Muscle layer of colon (tissue), 2 donors: ENCODE measurements around the gene TTC3.
"Not testable (repeated sequence)": the region's sequence is repeated elsewhere in the genome, so short reads cannot be mapped to it uniquely, and the experiment has no call there.

Experiments
- H3K27ac ChIP-seq: one replicate; pipeline ENCODE4 v1.7.0; 2013; ENCODE audit warnings: low read depth, mild to moderate bottlenecking, low read length, moderate library complexity
- H3K27me3 ChIP-seq, 2 donors: one replicate each; pipeline ENCODE4 v1.7.0; 2013; ENCODE audit warnings: low read length in 2 of 2, mild to moderate bottlenecking in 2 of 2; ENCODE audit not compliant: insufficient read depth in 2 of 2, control insufficient read depth in 1 of 2
- H3K36me3 ChIP-seq: one replicate; pipeline ENCODE4 v1.7.0; 2013; ENCODE audit warnings: mild to moderate bottlenecking, low read length; ENCODE audit not compliant: insufficient read depth
- H3K4me1 ChIP-seq: one replicate; pipeline ENCODE4 v1.7.0; 2013; ENCODE audit warnings: mild to moderate bottlenecking, low read length; ENCODE audit not compliant: insufficient read depth
- H3K4me3 ChIP-seq, 2 donors: one replicate each; pipeline ENCODE4 v1.7.0; 2013; ENCODE audit warnings: low read length in 2 of 2, low read depth in 1 of 2, mild to moderate bottlenecking in 1 of 2, moderate library complexity in 1 of 2
- H3K9ac ChIP-seq: one replicate; pipeline ENCODE4 v1.7.0; 2013; ENCODE audit warnings: low read length
- H3K9me3 ChIP-seq: one replicate; pipeline ENCODE4 v1.7.0; 2013; ENCODE audit warnings: mild to moderate bottlenecking, low read length
- donor health status: abdominal sarcoma.
- donor health status: Adenocarcinoma of cecum.

The TTC3 gene

DNA sequence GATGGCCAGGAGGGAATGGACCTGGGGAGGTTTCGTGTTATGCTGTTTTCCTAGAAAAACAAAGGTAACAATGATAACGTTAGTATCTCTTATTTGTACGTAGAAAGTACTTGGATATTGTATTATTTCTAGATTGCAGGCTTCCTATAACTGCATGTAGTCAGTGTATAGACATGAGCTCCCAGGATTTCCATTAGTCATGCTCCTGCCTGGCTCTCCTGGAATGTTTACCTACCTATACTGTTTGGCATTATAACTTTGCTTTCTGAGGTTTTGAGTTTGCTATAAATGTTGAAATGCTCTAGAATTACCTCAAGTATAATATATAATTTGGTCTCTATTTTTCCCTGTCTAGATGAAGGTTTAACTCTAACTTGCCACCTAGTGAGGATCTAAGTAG is 66.1 kb downstream of the TTC3 start:
- H3K4me1 ChIP-seq = no peaks in the 10 kb centered on the region
- H3K27ac ChIP-seq = no peak overlapping the region
- no peaks in the 10 kb centered on the region for H3K9me3 ChIP-seq
- H3K27me3 ChIP-seq = no peaks in the 10 kb centered on the region
- no peak overlapping the region for H3K4me3 ChIP-seq
- H3K9ac ChIP-seq = no peak overlapping the region
- H3K36me3 ChIP-seq = peaks cover 42% of the 10 kb centered on the region

DNA sequence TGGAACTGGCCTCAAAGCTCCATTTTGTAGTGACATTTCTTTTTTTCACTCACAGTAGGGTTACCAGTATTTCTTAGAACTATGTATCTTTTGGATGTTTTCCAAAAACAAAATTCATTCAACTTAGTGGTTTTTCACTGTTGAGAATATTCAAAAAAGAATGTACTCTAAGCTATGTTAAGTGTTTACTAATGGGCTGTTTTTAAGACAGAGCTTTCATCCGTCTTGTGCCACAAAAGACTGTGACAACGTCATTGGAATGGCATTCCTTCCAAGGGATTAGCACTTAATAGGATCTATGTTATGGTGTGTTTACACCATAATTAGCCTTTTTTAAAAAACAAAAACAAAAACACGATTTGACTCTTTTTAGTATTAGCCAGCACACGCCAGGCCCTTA is 66.8 kb downstream of the TTC3 start:
- Histone ChIP-seq H3K27ac (no peak overlapping the region), H3K27me3 (no peaks in the 10 kb centered on the region), H3K9me3 (no peaks in the 10 kb centered on the region), H3K9ac (no peak overlapping the region), H3K4me3 (no peak overlapping the region), H3K4me1 (no peaks in the 10 kb centered on the region), H3K36me3 (peaks cover 47% of the 10 kb centered on the region)

DNA sequence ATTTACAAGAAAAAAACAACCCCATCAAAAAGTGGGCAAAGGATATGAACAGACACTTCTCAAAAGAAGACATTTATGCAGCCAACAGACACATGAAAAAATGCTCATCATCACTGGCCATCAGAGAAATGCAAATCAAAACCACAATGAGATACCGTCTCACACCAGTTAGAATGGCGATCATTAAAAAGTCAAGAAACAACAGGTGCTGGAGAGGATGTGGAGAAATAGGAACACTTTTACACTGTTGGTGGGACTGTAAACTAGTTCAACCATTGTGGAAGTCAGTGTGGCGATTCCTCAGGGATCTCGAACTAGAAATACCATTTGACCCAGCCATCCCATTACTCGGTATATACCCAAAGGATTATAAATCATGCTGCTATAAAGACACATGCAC is 70.3 kb downstream of the TTC3 start:
- not testable (repeated sequence) for H3K9ac ChIP-seq, H3K27me3 ChIP-seq, H3K9me3 ChIP-seq, H3K4me1 ChIP-seq, H3K4me3 ChIP-seq, H3K27ac ChIP-seq
- H3K36me3 ChIP-seq = peaks cover 37% of the 10 kb centered on the region

DNA sequence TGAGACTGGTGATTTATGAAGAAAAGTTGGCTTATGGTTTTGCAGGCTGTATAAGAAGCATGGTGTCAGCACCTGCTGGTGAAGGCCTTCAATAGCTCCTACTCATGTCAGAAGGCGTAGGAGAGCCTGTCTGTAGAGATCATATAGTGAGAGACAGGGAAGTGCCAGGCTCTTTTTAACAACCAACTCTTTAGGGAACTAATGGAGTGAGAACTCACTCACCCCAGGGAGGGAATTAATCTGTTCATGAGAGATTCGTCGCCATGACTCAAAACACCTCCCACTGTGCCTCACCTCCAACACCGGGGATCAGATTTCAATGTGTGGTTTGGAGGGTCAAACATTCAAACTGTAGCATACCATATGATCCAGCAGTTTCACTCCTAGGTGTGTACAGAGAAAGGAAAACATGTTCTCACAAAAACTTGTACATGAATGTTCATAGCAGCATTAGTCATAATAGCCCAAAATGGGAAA is 72.6 kb downstream of the TTC3 start:
- no peaks in the 10 kb centered on the region for H3K9me3 ChIP-seq
- H3K4me1 ChIP-seq = no peaks in the 10 kb centered on the region
- H3K4me3 ChIP-seq = no peak overlapping the region
- H3K27me3 ChIP-seq = no peaks in the 10 kb centered on the region
- H3K36me3 ChIP-seq = peaks cover 29% of the 10 kb centered on the region
- H3K27ac ChIP-seq = no peak overlapping the region
- H3K9ac ChIP-seq = no peak overlapping the region

DNA sequence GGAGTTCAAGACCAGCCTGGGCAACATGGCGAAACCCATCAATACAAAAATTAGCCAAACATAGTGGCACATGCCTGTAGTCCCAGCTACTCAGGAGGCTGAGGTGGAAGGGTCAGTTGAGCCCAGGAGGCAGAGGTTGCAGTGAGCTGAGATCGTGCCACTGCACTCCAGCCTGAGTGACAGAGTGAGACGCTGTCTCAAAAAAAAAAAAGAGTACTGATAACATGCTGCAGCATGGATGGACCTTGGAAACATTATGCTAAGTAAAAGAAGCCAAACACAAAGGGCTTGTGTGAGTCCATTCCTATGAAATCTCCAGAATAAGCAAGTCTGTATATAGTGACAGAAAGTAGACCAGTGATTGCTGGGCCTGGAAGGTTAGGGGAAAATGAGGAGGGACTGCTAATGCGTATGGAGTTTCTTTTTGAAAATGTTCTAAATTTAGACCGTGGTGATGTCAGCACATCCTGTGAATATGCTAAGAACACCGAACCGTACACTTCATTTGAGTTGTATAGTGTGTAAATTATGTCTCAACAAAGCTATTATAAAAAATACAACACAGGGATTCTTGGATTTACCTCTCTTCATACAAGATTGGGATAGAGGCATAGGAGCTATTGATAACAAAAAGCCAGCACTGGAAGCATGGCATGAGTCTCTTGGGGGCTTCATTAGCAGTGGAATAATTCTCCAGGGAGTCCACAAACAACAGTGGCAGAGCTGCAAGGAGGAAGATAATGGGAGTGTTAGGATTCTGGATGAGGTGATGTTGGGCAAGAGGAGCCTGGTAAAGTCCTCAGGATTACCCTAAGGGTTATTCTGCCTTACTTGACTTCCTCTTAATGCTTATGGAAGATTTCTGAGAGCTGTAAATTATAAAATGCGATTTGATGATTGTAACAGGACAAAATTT is 73.5 kb downstream of the TTC3 start:
- no peak overlapping the region for H3K27ac ChIP-seq
- peaks cover 29% of the 10 kb centered on the region for H3K36me3 ChIP-seq
- H3K27me3 ChIP-seq = no peaks in the 10 kb centered on the region
- no peak overlapping the region for H3K9ac ChIP-seq
- no peak overlapping the region for H3K4me3 ChIP-seq
- H3K9me3 ChIP-seq = no peaks in the 10 kb centered on the region
- no peaks in the 10 kb centered on the region for H3K4me1 ChIP-seq

DNA sequence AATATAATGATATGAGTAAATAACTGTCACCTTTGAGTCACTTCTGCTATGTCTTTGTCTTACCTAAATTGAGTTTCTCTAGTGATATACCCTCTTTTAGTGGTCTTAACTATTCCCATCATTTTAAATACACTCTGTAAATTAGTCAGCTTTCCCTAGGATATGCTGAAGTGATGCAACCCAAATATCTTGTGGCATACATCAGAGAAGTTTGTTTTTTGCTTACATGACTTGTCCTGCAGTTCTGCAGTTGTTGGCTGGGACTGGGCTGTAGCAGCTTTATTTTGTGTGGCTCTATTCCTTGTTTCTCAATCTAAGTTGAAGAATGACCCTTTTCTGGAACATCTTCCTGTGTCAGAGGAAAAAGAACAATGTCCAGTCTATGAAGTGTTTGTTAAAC is 76.4 kb downstream of the TTC3 start:
- Histone ChIP-seq H3K4me1 (peaks cover 15% of the 10 kb centered on the region), H3K9ac (no peak overlapping the region), H3K27ac (no peak overlapping the region), H3K9me3 (no peaks in the 10 kb centered on the region), H3K4me3 (no peak overlapping the region), H3K27me3 (no peaks in the 10 kb centered on the region), H3K36me3 (peaks cover 27% of the 10 kb centered on the region)

DNA sequence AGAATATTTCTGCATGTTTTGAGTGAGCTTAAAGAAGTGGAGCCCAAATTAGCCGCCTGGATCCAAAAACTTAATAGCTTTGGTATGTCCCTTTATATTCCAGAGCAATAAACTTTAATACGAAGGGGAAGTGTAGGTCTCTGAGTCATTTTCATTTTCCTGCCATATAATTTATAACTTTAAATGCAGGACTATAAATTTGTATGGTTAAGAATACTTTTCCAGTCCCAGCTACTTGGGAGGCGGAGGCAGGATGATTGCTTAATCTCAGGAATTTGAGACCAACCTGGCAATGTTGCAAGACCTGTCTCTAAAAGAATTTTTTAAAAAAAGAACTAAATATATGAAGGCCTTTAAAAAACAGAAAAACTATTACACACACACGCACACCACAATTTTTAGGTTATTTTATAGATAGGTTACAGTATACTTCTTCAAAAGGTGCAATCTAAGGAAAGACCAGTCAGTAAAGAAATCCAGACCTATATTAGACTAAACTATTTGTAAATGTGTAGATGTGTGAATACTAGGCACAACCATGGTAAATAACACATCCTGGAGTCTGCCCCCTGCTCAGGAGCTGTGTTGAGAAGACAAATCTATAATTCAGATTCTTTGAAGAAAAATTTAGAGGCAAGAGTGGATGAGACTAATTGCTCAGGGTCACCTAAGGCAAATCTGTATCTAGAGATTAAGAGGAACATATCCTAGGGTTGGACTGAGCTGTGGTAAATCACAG is 80.3 kb downstream of the TTC3 start:
- no peaks in the 10 kb centered on the region for H3K27me3 ChIP-seq
- H3K9me3 ChIP-seq = no peaks in the 10 kb centered on the region
- H3K4me1 ChIP-seq = peaks cover 16% of the 10 kb centered on the region
- no peaks in the 10 kb centered on the region for H3K36me3 ChIP-seq
- no peak overlapping the region for H3K4me3 ChIP-seq
- H3K27ac ChIP-seq = peak overlapping the region; percentile 33
- H3K9ac ChIP-seq = no peak overlapping the region

DNA sequence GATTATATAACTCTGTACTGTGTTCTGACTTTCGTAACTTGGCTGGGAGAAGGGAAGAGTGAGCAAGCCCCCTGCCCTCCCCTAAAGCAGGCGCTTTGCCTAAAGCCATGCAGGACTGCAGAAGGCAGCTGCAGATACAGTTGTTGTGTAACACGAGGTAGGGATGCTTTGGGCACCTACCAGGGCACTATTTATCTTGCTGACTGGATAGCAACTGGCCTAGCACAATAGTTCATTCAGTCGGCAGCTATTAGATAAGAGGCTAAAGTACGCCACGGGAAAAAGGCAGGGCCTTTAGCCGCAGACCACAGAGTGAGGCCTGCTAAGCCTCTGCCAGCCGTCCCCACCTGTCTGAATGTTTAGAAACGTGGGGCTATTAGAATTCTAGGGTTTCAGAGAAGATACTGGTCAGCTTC is 80.9 kb downstream of the TTC3 start:
- Histone ChIP-seq H3K9me3 (no peaks in the 10 kb centered on the region), H3K9ac (no peak overlapping the region), H3K36me3 (no peaks in the 10 kb centered on the region), H3K27ac (peak overlapping the region; percentile 76), H3K4me1 (peaks cover 16% of the 10 kb centered on the region), H3K4me3 (no peak overlapping the region), H3K27me3 (no peaks in the 10 kb centered on the region)

DNA sequence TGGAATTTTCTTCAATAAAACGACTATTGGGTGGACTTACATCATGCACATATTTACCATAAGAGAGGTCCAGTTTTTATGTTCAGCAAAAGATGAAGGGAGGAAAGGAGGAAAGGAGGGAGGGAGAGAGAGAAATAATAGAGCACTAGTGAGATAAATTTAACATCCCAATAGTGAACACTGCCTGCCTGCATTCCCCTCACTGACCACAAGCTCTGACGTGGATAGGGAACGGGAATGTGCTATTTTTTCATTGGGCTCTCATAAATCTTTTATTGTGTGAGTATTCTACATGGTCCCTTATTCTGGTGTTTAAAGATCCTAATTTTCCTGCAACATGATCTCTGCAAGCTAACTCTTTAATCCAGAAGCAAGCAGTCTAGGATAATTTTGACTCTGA is 82.1 kb downstream of the TTC3 start:
- Histone ChIP-seq H3K36me3 (peaks cover 5% of the 10 kb centered on the region), H3K9ac (no peak overlapping the region), H3K4me1 (peaks cover 23% of the 10 kb centered on the region), H3K27me3 (no peaks in the 10 kb centered on the region), H3K27ac (no peak overlapping the region), H3K4me3 (no peak overlapping the region), H3K9me3 (no peaks in the 10 kb centered on the region)

DNA sequence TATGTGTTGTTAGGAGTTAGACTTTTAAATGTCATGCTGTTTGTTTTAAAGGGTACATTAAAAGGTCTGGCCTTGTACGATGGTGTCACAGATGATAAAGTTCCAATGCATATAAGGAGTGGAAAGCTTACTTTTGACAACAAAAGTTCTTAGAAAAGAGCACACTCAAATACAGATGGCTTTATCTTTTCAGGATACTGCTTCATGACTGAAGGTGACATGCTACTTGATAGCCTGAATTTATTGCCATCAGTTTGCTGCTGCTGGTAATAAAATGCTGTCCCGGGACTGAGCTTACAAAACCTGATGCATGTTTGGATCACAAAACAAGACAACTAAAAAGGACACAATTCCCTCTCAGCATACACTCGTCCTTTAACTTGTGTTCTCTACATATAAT is 84.9 kb downstream of the TTC3 start:
- H3K4me3 ChIP-seq = no peak overlapping the region
- H3K36me3 ChIP-seq = peaks cover 16% of the 10 kb centered on the region
- no peaks in the 10 kb centered on the region for H3K27me3 ChIP-seq
- no peak overlapping the region for H3K9ac ChIP-seq
- H3K4me1 ChIP-seq = peaks cover 22% of the 10 kb centered on the region
- H3K27ac ChIP-seq = no peak overlapping the region
- no peaks in the 10 kb centered on the region for H3K9me3 ChIP-seq

DNA sequence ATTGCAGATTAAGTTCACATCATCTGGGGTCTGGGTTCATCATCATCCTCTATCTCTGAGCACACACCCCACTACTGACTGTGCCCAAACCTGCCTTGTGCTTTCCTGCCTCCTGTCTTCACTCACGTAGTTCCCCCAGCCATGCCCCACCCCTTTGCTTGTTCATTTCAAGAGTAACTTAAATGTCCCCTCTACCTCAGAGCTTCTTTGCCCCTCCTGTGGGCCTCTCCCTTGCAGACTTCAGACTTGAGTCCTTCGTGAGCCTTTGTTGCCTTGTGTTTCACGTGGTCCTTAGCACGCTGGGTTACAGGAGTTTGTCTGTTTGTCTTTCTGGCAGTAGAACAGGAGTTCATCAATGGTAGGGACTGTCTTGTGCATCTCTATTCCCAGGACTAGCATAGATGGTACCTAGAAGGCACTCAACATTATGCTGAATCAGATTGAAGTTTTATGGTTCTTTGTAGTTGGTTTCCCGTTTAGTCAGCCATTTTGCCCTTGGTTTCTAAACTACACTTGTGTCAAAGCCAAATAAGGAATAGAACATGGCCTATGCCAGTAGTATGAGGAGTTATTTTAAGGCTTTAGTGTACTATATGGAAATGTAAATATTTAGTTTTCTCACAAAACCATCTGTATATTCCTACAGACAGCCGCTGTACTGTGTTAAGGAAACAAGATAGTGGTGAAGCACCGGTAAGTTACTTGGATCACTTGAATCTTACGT is 86.2 kb downstream of the TTC3 start:
- Histone ChIP-seq H3K27me3 (no peaks in the 10 kb centered on the region), H3K4me1 (peaks cover 10% of the 10 kb centered on the region), H3K36me3 (peaks cover 28% of the 10 kb centered on the region), H3K9me3 (no peaks in the 10 kb centered on the region), H3K27ac (no peak overlapping the region), H3K4me3 (peak overlapping the region in 1 of 2 donors; percentile 29), H3K9ac (no peak overlapping the region)
